Measurements from ENCODE around the gene PDCD1. TPM values are rescaled to one million over a fixed set of nuclear protein-coding genes. Genes with fewer than 3 reads are reported as not detected.

The PDCD1 gene
- total RNA-seq, 1 donor from 2014 or later: not detected

DNA sequence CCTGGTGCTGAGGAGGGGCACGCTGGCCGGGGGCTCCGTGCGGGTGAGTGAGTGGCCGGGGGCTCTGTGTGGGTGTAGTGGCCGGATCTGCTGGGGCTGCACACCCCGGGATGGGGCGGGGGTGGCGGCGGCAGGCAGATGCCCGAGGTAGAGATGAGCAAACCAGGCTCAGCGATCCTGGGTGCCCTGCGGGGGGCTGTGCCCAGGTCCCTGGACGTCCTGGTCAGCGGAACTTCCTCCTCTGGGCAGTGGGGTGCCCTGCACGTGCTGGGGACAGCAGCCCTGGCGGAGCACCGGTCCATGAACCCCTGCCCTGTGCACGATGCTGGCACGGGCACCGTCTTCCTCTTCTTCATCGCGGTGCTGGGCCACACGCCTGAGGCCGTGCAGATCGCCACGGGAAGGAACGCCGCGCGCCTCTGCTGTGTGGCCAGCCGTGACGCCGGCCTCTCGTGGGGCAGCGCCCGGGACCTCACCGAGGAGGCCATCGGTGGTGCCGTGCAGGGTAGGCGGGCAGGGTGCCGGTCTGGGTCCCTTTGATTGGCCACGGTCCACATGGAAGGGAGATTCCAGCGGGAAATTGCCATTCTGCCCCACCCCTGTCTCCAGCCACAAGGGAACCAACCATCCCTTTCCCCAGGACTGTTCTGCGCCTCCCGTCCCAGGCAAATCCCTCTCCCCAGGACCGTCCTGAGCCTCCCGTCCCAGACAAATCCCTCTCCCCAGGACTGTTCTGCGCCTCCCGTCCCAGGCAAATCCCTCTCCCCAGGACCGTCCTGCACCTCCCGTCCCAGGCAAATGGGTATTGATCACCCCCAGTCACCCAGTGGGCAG lies 43.8 kb downstream of the PDCD1 start:
- TF ChIP-seq, protein P1, sequence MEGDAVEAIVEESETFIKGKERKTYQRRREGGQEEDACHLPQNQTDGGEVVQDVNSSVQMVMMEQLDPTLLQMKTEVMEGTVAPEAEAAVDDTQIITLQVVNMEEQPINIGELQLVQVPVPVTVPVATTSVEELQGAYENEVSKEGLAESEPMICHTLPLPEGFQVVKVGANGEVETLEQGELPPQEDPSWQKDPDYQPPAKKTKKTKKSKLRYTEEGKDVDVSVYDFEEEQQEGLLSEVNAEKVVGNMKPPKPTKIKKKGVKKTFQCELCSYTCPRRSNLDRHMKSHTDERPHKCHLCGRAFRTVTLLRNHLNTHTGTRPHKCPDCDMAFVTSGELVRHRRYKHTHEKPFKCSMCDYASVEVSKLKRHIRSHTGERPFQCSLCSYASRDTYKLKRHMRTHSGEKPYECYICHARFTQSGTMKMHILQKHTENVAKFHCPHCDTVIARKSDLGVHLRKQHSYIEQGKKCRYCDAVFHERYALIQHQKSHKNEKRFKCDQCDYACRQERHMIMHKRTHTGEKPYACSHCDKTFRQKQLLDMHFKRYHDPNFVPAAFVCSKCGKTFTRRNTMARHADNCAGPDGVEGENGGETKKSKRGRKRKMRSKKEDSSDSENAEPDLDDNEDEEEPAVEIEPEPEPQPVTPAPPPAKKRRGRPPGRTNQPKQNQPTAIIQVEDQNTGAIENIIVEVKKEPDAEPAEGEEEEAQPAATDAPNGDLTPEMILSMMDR (IDR thresholded peaks at IDR 0.05; ENCODE audit: insufficient read depth, low read length, severe bottlenecking): no peak
- no peak for DNase-seq (ENCODE audit: low read depth)
- no peak for FAIRE-seq
- Histone ChIP-seq H3K27me3 (ENCODE audit: control insufficient read depth, insufficient read depth, low read length) (no peaks in the 10 kb centered on the region), H3K36me3 (ENCODE audit: control insufficient read depth, insufficient read depth, low read length) (no peaks in the 10 kb centered on the region), H3K4me3 (ENCODE audit: low read depth, low read length) (no peak overlapping the region)

DNA sequence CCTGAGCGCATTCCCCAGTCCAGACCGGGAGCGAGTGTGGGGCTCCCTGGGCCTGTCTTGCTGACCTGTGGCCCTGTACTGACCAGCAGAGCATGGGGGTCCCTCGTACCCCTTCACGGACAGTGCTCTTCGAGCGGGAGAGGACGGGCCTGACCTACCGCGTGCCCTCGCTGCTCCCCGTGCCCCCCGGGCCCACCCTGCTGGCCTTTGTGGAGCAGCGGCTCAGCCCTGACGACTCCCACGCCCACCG lies 44.4 kb downstream of the PDCD1 start:
- FAIRE-seq (no peak), DNase-seq (ENCODE audit: low read depth) (no peak)
- H3K4me3 ChIP-seq (ENCODE audit: low read depth, low read length): no peak overlapping the region
- H3K36me3 ChIP-seq (ENCODE audit: control insufficient read depth, insufficient read depth, low read length): no peaks in the 10 kb centered on the region
- H3K27me3 ChIP-seq (ENCODE audit: control insufficient read depth, insufficient read depth, low read length): no peaks in the 10 kb centered on the region
- TF ChIP-seq, protein P1 (IDR thresholded peaks at IDR 0.05; ENCODE audit: insufficient read depth, low read length, severe bottlenecking): no peak

DNA sequence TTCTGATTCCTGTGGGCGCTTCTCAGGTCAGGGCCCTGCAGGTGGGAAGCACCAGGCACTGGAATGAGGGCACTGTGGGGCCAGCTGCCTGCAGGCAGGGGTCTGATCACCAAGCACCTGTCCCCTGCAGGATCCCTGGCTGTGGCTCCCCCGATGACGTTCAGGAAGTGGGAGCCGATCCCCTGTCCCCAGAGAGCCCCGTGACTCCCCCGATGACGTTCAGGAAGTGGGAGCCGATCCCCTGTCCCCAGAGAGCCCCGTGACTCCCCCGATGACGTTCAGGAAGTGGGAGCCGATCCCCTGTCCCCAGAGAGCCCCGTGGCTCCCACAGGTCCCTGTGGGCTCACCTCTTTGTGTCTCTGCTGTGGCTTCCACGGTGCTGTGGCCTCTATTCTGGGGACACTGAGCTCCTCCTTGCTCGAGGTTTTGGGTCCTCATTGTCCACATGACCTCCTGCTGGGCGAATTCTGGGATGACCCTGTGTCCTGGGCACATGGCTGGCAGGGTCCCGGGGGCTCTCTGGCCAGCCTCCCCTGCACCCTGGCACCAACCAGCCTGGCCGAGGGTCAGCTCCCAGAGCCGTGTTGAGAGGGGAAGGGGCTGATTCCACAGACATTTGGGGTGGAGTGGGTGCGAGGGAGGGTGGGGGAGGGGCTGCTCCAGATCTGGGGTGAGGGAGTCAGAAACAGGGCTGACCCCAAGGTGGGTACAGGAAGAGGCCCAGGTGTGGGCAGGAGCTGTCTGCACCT lies 44.9 kb downstream of the PDCD1 start:
- H3K27me3 ChIP-seq (ENCODE audit: control insufficient read depth, insufficient read depth, low read length): no peaks in the 10 kb centered on the region
- FAIRE-seq: no peak
- TF ChIP-seq, protein P1 (IDR thresholded peaks at IDR 0.05; ENCODE audit: insufficient read depth, low read length, severe bottlenecking): no peak

DNA sequence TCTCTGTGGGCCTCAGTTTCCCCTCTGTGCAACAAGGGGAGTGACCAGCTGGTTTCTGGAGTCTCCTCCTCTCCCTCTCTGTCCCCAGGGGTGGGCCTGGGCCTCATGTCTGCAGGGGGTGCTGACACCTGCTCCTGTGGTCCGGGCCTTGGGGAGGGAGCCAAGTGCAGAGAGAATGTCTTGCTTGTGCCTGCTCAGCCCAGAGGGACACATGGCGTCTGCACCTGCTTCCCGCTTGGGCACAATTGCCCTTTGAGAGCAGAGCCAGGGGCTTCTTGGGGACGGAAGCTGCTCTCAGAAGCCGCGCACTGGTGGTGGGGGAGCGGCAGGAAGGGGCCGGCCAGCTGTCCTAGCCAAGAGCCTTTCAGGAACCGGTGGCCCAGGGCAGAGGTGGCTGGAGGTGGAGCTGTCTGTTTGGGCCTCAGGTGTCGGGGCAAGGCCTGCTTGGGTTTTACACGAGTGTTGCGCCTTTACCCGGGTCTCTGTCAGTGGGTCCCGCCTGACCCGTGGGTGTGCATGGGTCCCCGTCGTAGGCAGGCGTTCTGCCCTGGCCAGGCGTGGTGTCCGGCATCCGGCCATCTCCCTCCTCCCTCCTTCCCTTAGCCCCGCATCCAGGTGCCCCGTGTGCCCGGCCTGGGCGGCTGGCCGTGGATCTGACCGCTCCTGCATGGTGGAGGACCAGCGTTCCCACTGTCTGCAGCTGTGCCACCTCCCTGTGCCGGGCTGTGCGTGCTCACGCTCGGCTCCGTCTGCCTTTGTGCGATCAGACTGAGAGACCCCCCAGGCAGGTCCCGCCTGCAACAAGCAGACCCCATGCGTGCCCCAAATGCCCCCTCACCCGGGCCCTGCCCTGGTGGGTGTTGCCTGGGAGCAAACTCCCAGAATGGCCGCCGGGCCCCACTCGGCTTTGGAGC lies 45.7 kb downstream of the PDCD1 start:
- FAIRE-seq (no peak), DNase-seq (ENCODE audit: low read depth) (no peak)
- Histone ChIP-seq H3K36me3 (ENCODE audit: control insufficient read depth, insufficient read depth, low read length) (no peaks in the 10 kb centered on the region), H3K4me3 (ENCODE audit: low read depth, low read length) (no peak overlapping the region), H3K27me3 (ENCODE audit: control insufficient read depth, insufficient read depth, low read length) (no peaks in the 10 kb centered on the region)
- TF ChIP-seq, protein P1 (IDR thresholded peaks at IDR 0.05; ENCODE audit: insufficient read depth, low read length, severe bottlenecking): no peak

More for the DNA sequence above, 44.9 kb downstream of the PDCD1 start:
- no peak overlapping the region for H3K4me3 ChIP-seq (ENCODE audit: low read depth, low read length)
- H3K36me3 ChIP-seq (ENCODE audit: control insufficient read depth, insufficient read depth, low read length): no peaks in the 10 kb centered on the region
- DNase-seq (ENCODE audit: low read depth): no peak

DNA sequence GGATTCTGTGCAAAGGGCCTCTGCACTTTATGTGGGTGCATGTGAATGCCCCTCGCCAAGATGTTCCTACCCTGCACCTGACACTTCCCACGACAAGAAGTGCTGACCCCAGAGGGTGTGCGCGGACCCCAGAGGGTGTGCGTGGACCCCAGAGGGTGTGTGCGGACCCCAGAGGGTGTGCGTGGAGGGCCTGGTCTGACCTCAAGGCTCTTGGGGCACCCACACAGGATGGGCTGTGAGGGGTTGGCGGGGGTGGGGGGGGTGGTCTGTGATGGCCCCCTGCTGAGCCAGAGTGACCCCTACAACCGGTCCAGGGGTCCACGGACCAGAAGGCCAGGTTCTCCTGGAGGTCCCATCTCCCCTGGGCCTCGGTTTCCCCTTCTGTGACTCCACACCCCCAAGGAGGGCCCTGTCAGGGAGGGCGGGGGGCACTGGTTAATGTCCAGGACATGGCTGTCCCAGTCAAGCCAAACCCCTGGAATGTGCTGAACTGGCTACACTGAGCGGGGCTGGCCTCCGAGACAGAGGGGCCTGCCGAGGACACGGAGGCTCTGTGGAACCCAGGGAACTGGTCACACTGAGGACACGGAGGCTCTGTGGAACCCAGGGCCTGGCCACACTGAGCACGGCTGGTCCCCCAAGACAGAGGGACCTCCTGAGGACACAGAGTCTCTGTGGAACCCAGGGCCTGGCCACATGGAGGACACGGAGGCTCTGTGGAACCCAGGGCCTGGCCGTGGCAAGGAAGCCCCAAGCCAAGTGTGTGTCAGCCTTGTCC lies 46.6 kb downstream of the PDCD1 start:
- Histone ChIP-seq H3K36me3 (ENCODE audit: control insufficient read depth, insufficient read depth, low read length) (no peaks in the 10 kb centered on the region), H3K4me3 (ENCODE audit: low read depth, low read length) (no peak overlapping the region), H3K27me3 (ENCODE audit: control insufficient read depth, insufficient read depth, low read length) (no peaks in the 10 kb centered on the region)
- no peak for DNase-seq (ENCODE audit: low read depth)
- no peak for FAIRE-seq
- TF ChIP-seq, protein P1 (IDR thresholded peaks at IDR 0.05; ENCODE audit: insufficient read depth, low read length, severe bottlenecking): no peak
